ENCODE results near the gene CDCP2. TPM values are rescaled to one million over a fixed set of nuclear protein-coding genes. Genes with fewer than 3 reads are reported as not detected.

CDCP2 gene
- polyA plus RNA-seq, 2 of the 4 experiments (the other 2 are of a cell fraction): not detected

DNA sequence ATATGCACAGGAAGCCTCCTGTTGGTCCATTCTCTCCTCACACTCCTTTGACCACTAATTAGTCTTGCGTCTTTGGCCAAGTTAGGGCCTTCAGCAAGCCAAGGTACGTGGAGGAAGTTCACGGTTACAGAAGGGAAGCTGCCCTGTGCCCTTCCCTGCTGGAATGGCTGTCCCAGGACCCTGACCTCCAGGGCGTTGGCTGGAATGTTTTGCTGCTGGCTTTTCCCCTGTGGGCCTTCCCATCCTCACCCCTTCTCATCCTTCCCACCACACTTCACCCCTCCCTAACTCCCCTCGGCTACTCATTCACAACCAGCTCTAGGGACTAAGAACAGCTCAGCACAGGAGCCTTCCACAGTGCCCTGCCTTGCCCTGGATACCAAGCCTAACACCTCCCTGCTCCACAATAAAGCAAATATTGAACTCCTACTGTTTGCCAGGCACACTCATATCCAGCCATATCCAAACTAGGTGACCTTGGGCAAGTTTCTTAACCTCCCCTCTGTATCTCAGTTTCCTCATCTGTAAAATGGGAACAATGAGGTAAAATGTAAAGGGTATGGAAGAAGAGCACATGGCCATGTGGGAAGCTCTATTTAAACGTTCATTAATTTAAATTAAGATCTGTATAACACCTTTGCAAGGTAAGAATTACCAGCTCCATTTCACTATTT is 8.8 kb upstream of the CDCP2 start:
- Histone ChIP-seq H3K27ac (no peak overlapping the region), H3K9me3 (no peaks in the 10 kb centered on the region), H3K4me2 (no peak overlapping the region), H3K4me3 (no peak overlapping the region), H3K4me1 (peaks cover 14% of the 10 kb centered on the region)
- no peak for FAIRE-seq
- 80% methylated on average over 6 of the region's 6 CpGs for WGBS (ENCODE audit: missing lambda C conversion rate)
- TF ChIP-seq CEBPB (IDR thresholded peaks at IDR 0.05) (no peak), ZC3H11A (IDR thresholded peaks at IDR 0.05) (no peak), TFCP2L1 (CRISPR knock-in tag; IDR thresholded peaks at IDR 0.05) (no peak), MAFK (IDR thresholded peaks at IDR 0.05; ENCODE audit: partially characterized antibody) (no peak), NPAS2 (CRISPR knock-in tag; IDR thresholded peaks at IDR 0.05; ENCODE audit: borderline replicate concordance) (no peak), NFE2L2 (conservative IDR thresholded peaks at IDR 0.05; ENCODE audit: low read length) (no peak), ZFP36 (IDR thresholded peaks at IDR 0.05; ENCODE audit: borderline replicate concordance, partially characterized antibody) (no peak), TP53 (CRISPR knock-in tag; IDR thresholded peaks at IDR 0.05) (no peak), JUN (IDR thresholded peaks at IDR 0.05) (no peak), HDAC2 (IDR thresholded peaks at IDR 0.05) (no peak), JUNB (IDR thresholded peaks at IDR 0.05) (no peak), HOXB13 (CRISPR knock-in tag; IDR thresholded peaks at IDR 0.05; ENCODE audit: low read depth) (no peak), FOXS1 (CRISPR knock-in tag; IDR thresholded peaks at IDR 0.05) (no peak)
- TF ChIP-seq, protein P1, sequence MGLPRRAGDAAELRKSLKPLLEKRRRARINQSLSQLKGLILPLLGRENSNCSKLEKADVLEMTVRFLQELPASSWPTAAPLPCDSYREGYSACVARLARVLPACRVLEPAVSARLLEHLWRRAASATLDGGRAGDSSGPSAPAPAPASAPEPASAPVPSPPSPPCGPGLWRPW (IDR thresholded peaks at IDR 0.05): no peak
- TF ChIP-seq, protein P2, sequence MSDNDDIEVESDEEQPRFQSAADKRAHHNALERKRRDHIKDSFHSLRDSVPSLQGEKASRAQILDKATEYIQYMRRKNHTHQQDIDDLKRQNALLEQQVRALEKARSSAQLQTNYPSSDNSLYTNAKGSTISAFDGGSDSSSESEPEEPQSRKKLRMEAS (IDR thresholded peaks at IDR 0.05): no peak
- TF ChIP-seq, protein P3, sequence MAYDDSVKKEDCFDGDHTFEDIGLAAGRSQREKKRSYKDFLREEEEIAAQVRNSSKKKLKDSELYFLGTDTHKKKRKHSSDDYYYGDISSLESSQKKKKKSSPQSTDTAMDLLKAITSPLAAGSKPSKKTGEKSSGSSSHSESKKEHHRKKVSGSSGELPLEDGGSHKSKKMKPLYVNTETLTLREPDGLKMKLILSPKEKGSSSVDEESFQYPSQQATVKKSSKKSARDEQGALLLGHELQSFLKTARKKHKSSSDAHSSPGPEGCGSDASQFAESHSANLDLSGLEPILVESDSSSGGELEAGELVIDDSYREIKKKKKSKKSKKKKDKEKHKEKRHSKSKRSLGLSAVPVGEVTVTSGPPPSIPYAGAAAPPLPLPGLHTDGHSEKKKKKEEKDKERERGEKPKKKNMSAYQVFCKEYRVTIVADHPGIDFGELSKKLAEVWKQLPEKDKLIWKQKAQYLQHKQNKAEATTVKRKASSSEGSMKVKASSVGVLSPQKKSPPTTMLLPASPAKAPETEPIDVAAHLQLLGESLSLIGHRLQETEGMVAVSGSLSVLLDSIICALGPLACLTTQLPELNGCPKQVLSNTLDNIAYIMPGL (CRISPR knock-in tag; IDR thresholded peaks at IDR 0.05; ENCODE audit: borderline replicate concordance): no peak
- ATAC-seq: no peak
- no peak for DNase-seq (ENCODE audit: low read depth in 1 of 2, low spot score in 1 of 2)
- POLR2A ChIA-PET: no interaction called here
- CTCF ChIA-PET: interaction anchor here (1.0 to 1.7 kb wide), 3 partner anchors 9 to 40 kb away, joined by 3 to 4 read pairs (median 3); no protein-coding TSS in a partner anchor

DNA sequence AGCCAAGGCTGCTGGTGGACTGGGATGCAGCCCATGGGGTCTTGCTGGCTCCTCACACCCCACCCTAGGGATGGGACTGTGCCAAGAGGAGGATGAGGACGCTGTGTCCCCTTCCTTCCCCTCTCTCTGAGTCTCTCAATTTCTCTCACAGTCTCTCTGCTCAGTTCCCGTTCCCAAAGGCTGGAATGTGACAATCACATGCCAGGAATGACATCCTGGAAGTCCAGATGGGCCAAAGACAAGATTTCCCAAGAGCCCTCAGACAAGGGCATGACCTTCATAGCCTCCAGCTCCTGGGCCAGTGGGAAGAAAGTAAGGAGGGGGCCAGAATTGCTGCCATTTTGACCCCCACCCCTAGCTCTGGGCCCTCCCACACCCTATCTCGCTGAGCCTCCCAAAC is 7.6 kb upstream of the CDCP2 start:
- Histone ChIP-seq H3K4me3 (no peak overlapping the region), H3K9me3 (no peaks in the 10 kb centered on the region), H3K4me2 (no peak overlapping the region), H3K4me1 (peaks cover 14% of the 10 kb centered on the region), H3K27ac (0 out of 6 replicates have a peak overlapping the region, but pooled peaks of 1 of the 2 experiments have one; percentile 65)
- no peak for ATAC-seq
- no peak for FAIRE-seq
- 52% methylated on average over 3 of the region's 3 CpGs for WGBS (ENCODE audit: missing lambda C conversion rate)
- ChIA-PET CTCF (interaction anchor here (0.7 kb wide), 1 partner anchor 329 kb away, joined by 3 read pairs; no protein-coding TSS in a partner anchor), POLR2A (no interaction called here)
- TF ChIP-seq, protein P3 (CRISPR knock-in tag; IDR thresholded peaks at IDR 0.05; ENCODE audit: borderline replicate concordance): no peak
- TF ChIP-seq TP53 (CRISPR knock-in tag; IDR thresholded peaks at IDR 0.05): no peak
- no peak for TF ChIP-seq KDM1A (IDR thresholded peaks at IDR 0.05; ENCODE audit: low read depth)
- TF ChIP-seq RFX5 (IDR thresholded peaks at IDR 0.05): no peak
- TF ChIP-seq, protein P4, sequence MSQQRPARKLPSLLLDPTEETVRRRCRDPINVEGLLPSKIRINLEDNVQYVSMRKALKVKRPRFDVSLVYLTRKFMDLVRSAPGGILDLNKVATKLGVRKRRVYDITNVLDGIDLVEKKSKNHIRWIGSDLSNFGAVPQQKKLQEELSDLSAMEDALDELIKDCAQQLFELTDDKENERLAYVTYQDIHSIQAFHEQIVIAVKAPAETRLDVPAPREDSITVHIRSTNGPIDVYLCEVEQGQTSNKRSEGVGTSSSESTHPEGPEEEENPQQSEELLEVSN (IDR thresholded peaks at IDR 0.05; ENCODE audit: borderline replicate concordance, low read depth): no peak
- no peak for TF ChIP-seq RNF2 (IDR thresholded peaks at IDR 0.05; ENCODE audit: borderline replicate concordance, low read depth)
- no peak for TF ChIP-seq CHD2 (IDR thresholded peaks at IDR 0.05; ENCODE audit: low read length, partially characterized antibody)
- TF ChIP-seq RAD21 (conservative IDR thresholded peaks at IDR 0.05 in 1 of 2, IDR thresholded peaks at IDR 0.05 in 1 of 2): no peak
- DNase-seq (ENCODE audit: low read depth in 1 of 2, low spot score in 1 of 2): no peak

Measured in A549 (cell line).